HG03571 (cell line): Measurements from ENCODE around the gene GNAQ.

Source experiments
- ATAC-seq: cut with Tn5 transposase; IDR thresholded peaks from one replicate; pipeline ENCODE4 v1.9.1; 2021; ENCODE audit not compliant: unreplicated experiment

Gene GNAQ

GRCh38 chr9:77909306-77909705 lies 122.3 kb downstream of the GNAQ start:
- no peak for ATAC-seq

GRCh38 chr9:77908293-77908692 lies 123.3 kb downstream of the GNAQ start:
- no peak for ATAC-seq

GRCh38 chr9:77907585-77907984 lies 124.0 kb downstream of the GNAQ start:
- no peak for ATAC-seq

- ATAC-seq: no peak
Measured at GRCh38 chr9:77906991-77907390, 124.6 kb downstream of the GNAQ start.

- no peak for ATAC-seq
Measured at GRCh38 chr9:77903666-77904285, 127.8 kb downstream of the GNAQ start.

GRCh38 chr9:77901771-77902170 lies 129.8 kb downstream of the GNAQ start:
- no peak for ATAC-seq

GRCh38 chr9:77901018-77901417 lies 130.6 kb downstream of the GNAQ start:
- no peak for ATAC-seq

GRCh38 chr9:77899679-77900354 lies 131.8 kb downstream of the GNAQ start:
- ATAC-seq: no peak

- ATAC-seq: no peak
Measured at GRCh38 chr9:77898864-77899263, 132.7 kb downstream of the GNAQ start.

- ATAC-seq: no peak
Measured at GRCh38 chr9:77896938-77897667, 134.5 kb downstream of the GNAQ start.

GRCh38 chr9:77896269-77896937 lies 135.2 kb downstream of the GNAQ start:
- no peak for ATAC-seq

GRCh38 chr9:77893706-77894105 lies 137.9 kb downstream of the GNAQ start:
- no peak for ATAC-seq

GRCh38 chr9:77892955-77893514 lies 138.6 kb downstream of the GNAQ start:
- no peak for ATAC-seq

- no peak for ATAC-seq
Measured at GRCh38 chr9:77892171-77892570, 139.4 kb downstream of the GNAQ start.

GRCh38 chr9:77891128-77891800 lies 140.3 kb downstream of the GNAQ start:
- no peak for ATAC-seq

GRCh38 chr9:77887662-77888061 lies 143.9 kb downstream of the GNAQ start:
- ATAC-seq: no peak

- ATAC-seq: no peak
Measured at GRCh38 chr9:77885104-77885672, 146.4 kb downstream of the GNAQ start.

GRCh38 chr9:77883846-77884771 lies 147.5 kb downstream of the GNAQ start:
- ATAC-seq: no peak

- no peak for ATAC-seq
Measured at GRCh38 chr9:77883133-77883532, 148.5 kb downstream of the GNAQ start.
